CD4-positive, alpha-beta T cell treated with Interleukin-15 for 4 hours (primary cell): ENCODE measurements around the gene TCF12.

Source experiments
- DNase-seq: peaks from one replicate; pipeline ENCODE4 v3.0.0-alpha.2; 2020; ENCODE audit warnings: low spot score

Gene TCF12

DNA sequence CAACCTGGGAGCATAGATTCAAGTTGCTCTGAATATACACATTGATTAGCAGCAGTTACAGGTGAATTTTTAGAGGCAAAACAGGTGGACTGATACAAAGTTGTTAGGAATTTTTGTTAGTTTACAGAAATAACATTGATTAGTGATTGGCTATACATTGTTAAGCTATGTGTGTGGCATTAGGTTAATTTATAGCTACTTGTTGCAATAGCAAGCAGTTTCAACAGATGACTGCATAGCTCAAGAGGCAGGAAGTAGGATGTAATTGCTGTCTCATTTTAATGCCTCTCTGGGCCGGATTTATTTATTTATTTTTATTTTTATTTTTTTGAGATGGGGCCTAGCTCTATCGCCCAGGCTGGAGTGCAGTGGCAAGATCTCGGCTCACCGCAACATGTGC is 99.7 kb downstream of the TCF12 start:
- DNase-seq, result no peak

DNA sequence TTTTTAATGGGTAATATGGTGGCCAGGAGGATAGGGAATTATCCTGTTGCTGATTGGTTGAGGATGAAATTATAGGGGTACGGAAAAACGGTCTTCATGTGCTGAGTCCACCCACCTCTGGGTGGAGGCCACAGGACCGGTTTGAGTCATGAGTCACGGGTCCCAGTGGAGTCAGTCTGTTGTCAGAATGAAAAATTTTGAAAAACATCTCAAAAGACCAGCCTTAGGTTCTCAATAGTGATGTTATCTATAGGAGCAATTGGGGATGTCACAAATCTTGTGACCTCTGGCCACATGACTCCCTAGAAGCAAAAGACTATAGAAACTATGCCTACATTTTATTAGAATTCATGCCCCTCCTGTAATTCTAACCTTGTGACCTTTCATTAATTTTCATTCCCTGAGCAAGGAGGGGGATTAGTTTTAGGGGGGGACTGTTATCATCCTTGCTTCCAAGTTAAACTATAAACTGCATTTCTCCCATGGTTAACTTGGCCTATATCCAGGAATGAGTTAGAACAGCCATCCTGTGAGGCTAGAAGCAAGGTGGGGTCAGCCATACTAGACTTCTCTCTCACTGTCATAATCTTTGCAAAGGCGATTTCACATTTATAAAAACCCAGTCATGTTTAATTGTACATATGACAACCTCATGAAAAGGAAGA is 101.2 kb downstream of the TCF12 start:
- DNase-seq, result no peak

DNA sequence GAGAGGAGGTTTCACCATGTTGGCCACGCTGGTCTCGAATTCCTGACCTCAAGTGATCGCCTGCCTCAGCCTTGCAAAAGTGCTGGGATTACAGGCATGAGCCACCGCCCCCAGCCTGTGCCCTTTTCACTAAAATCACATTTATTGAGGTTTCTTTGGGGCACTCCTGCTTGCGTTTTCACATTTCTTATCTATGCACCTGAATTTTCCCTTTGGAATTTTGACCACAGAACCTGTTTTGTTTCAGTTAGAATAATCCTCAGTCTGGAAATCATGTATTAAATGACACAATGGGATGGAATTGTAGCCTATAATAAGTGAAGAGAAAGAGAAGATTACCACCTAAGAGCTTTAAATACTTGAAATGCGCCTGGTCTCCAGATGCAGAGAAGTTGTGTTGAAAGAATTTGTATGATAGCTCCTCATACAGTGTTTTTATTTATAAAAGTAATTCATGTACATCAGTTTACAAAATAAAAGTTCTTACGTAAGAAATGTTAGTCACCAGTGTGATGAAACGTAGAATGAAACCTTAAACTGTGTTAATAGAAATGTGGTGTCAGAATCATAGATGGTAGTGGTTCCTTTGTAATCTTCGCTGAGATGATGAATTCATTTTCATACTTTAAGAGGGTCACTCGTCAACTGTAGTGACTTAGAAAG is 107.0 kb downstream of the TCF12 start:
- no peak for DNase-seq

DNA sequence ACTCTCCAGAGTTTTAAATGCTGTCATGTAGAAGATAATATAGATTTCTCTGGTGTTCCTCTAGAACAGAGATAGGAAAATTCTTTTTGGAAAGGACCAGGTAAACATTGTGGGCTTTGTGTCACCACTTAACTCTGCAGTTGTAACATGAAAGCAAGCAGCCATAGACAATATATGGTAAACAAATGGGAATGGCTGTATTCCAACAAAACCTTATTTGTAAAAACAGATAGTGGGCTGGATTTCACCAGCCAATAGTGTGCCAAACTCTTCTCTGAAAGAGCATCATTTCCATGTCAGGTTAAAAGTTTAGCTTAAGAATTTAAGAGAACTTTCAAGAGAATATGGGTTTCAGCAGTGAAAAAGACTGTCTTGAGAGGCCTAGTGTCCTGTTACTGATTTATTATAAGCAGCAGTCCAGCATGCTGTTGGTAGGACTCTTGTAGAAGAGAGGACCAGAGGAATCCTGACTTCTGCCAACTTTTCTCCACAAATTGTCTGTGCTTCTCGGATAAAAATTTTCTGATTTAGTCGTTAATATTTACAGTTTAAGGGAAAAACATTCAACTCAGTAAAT is 107.7 kb downstream of the TCF12 start:
- DNase-seq, result no peak

DNA sequence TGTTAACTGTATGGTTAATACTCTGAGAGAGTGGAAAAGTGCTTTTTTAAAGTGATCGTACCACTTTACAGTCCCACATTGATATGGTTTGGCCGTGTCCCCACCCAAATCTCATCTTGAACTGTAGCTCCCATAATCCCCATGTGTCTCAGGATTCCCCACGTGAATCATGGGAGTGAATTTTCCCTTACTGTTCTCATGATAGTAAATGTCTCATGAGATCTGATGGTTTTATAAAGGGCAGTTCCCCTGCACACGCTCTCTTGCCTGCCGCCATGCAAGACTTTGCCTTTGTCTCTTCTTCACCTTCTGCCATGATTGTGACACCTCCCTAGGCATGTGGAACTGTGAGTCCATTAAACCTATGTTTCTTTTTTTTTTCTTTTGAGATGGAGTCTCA is 109.2 kb downstream of the TCF12 start:
- DNase-seq, result no peak

DNA sequence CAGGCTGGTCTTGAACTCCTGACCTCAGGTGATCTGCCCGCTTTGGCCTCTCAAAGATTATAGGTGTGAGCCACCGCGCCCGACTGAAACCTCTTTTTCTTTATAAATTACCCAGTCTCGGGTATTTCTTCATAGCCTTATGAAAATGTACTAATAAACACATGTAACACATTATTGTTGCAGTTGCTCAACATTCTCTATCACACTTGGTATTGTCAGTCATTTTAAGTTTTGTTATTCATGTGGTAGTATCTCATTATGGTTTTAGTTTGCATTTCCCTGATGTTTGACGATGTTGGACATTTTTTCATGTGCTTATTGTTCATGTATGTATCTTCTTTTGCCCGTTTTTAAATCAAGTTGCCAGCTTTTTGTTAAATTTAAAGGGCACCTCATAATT is 109.7 kb downstream of the TCF12 start:
- DNase-seq, result no peak

- DNase-seq, result no peak
Measured at GRCh38 chr15:57030011-57030410, 111.6 kb downstream of the TCF12 start.

- no peak for DNase-seq
Measured at GRCh38 chr15:57031082-57031481, 112.6 kb downstream of the TCF12 start.

DNA sequence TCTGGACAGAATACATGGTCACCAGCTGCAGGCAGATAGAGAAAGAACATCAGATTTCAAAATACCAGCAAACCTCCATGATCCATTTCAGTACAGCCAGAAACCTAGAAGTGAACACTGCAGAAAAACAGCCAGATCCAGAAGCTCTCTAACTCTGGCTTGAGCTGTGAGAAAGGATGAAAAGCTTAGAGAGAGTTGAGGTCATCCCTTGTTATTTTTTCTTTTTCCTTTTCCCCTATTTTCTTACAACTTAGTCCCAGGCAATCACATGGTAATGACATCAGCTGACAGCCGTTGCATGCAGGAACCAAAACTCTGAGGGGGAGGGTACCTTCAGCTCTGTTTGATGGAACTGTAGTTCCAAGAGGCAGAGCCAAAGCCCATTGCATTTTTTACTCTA is 113.2 kb downstream of the TCF12 start:
- no peak for DNase-seq

DNA sequence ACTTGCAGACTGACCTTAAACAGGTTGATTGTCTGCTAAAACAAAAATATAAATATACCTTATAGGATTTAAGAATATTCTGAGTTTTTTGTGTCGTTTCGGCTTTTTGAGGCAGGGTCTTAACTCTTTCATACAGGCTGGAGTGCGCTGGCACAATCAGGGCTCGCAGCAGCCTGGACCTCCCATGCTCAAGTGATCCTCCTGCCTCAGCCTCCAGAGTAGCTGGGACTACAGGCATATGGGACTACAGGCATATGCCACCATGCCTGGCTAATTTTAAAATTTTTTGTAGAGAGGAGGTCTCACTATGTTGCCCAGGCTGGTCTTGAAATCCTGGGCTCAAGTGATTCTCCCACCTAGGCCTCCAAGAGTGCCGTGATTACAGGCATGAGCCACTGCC is 113.9 kb downstream of the TCF12 start:
- DNase-seq, result no peak

DNA sequence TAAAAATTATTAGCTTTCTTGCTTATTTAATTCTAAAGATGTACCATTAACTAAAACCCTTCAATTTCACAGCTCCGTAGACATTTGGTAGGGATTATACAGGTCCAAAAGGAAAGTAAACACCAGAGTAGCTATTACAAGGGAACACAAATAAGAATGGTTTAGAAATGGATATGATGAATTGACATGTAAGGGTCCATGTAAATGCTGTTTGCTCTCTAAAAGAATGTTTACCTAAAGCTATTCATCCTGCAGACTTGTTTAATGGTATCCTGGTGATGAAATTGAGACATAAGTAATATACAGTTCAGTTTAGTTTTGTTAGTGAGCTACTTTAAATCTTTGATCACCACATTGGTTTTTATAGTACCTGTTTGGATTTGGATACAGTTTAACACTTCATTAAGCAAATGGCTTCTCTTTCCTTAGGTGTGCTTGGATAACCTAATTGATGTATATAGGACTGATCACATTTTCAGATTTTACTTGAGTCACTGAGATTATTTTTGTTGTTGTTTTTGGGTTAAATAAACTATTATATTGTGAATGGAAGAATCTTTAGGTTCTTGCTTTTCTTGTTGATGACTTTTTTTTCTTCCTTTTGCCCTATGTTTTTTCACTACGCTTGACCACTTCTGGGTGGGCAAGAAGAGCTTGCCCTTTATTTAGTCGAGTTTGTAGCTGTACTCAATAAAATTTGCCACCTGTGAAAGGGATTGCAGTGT is 115.4 kb downstream of the TCF12 start:
- DNase-seq, result no peak

DNA sequence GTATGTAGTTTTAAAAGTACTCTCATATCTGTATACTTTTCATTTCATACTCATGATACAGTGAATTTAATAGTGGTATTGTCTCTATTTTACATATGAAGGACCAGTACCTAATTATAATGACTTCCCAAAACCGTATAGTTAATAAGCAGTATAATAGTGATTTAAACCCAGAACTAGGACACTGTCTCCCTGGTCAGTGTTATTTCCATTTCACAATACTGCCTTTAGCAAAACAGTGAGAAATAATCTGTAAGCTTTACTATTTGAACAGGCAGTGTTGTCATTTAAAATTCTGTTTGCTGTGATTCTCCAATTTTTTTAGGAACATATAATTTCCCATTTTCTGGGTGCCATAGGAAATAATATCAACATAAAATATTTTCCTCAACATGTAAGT is 116.2 kb downstream of the TCF12 start:
- no peak for DNase-seq

DNA sequence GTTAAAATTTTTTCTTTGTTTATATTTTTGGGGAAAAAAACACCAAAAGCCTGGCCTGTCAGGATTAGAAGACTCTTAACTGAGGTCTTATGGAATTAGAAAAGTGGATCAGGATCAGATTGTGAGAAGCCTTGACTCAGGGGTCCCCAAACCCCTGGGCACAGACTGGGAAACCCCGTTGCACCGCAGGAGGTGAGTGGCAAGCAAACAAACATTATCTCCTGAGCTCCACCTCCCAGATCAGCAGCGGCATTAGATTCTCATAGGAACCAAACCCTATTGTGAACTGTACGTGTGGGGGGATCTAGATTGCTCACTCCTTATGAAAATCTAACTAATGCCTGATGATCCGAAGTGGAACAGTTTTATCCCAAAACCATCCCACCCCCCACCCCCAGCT is 117.2 kb downstream of the TCF12 start:
- DNase-seq, result no peak

GRCh38 chr15:57036352-57036751 is 117.9 kb downstream of the TCF12 start:
- no peak for DNase-seq

DNA sequence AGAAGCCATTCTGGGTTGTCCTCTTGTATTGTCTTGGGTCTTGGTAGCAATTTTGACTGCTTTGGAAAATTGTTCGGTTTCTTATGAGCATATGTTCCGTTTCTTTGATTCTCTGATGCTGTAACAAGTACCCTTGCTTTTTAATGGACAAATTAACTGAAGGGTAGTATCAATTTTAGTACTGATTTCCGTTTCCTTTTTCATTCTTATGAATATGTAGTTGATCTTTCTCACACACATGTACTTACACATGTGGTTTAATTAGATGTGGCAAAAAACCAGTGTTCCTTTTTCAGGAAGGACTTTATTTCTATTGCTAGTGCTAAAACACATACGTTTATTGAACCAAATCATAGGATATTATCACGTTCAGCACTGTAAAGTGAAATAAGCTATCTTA is 119.1 kb downstream of the TCF12 start:
- DNase-seq, result no peak

GRCh38 chr15:57038040-57038439 is 119.6 kb downstream of the TCF12 start:
- DNase-seq, result no peak

GRCh38 chr15:57038496-57038895 is 120.1 kb downstream of the TCF12 start:
- DNase-seq, result no peak

- no peak for DNase-seq
Measured at GRCh38 chr15:57041416-57041815, 123.0 kb downstream of the TCF12 start.

DNA sequence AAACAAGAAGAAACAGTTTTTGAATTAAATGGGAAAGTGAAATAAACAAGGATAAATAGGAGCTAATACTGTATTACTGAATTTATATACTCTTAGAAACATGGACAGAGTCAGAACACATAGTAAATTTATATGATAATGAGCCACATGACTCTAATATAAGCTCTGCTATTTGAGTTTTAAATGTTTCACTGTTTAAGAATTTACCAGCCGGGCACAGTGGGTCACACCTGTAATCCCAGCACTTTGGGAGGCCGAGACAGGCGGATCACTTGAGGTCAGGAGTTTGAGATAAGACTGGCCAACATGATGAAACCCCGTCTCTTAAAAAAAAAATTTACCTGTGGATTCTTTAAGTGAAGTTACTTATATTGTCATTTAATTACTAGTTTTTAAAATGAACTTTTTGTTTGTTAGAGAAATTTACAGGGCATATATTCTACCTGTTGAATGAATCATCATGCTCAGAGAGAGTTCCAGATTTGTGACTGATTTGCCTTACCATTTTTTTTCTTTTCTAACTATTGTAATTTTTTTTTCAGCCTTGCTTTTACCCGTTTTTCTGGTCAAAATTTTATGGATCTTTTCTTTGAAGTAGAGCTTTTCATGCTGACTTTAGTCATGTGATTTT is 125.7 kb downstream of the TCF12 start:
- DNase-seq, result no peak

DNA sequence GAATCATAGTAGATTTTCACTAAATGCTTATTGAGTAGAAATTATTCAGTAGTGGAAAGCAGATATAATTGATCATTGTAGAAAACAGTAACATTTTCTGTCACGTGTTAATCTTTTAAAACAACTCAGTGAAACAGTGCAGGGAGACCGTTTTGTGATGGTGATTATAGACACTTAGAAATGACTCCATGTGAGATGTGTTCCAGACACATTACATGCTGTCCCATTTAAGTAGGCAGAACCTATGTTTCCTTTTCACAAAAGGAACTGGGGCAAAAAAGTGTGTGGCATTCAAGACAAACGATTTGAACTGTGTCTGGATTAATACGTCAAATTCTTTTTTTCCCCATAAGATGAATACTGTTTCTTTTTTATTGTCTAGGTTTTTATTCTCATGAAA is 126.5 kb downstream of the TCF12 start:
- DNase-seq, result no peak

GRCh38 chr15:57045741-57046382 is 127.4 kb downstream of the TCF12 start:
- DNase-seq, result no peak

- no peak for DNase-seq
Measured at GRCh38 chr15:57048930-57049549, 130.6 kb downstream of the TCF12 start.
